ENCODE results near the gene TPCN2.

The TPCN2 gene

DNA sequence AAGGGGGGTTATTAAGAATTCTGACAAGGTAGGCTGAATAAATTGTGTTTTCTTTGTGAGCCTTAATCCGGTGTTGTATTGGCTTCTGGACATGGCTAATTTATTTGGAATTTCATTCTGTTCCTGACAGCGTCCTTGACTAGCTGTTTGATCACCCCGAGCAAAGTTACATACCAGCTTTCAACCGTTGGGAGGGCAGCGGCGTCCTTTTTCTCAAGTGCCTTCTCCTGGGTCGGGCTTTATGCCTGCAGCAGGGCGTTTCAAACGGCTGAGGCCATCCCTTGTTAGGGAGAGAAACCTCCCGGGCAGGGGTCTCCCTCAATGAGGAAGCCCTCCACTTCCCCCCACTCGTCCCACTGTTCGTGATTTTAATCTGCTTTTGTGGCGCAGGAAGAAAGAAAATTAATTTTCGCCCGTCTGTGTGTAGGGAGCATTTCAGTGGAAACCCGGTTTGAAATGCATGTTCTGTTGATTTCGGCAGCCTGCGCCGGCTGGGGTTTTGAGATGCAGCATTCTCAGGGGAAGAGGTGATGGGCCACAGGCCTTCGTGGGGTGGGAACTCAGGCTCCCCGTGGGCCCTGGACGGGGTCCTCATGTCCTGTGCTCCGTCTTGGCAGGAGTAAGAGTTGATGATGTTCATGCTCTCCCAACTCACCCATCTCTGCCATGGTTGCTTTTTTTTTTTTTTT lies 104.1 kb downstream of the TPCN2 start:
- DNase-seq (ENCODE audit: low read depth), result no peak

DNA sequence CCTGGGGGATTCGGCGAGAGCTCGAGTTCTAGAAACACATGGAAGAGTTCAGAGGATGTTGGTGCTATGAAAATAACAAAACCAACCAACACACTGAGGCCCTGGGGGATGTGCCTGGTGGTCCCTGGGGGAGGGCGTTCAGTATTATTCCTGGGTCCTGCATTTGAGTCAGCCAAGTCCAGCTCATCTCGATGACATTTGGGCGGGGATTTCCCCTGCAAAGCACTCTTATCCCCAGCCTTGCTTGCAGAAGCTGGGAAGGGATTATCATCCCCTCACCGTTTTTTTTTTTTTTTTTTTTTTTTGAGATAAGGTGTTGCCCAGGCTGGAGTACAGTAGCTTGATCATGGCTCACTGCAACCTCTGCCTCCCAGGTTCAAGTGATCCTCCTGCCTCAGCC lies 104.9 kb downstream of the TPCN2 start:
- no peak for DNase-seq (ENCODE audit: low read depth)

DNA sequence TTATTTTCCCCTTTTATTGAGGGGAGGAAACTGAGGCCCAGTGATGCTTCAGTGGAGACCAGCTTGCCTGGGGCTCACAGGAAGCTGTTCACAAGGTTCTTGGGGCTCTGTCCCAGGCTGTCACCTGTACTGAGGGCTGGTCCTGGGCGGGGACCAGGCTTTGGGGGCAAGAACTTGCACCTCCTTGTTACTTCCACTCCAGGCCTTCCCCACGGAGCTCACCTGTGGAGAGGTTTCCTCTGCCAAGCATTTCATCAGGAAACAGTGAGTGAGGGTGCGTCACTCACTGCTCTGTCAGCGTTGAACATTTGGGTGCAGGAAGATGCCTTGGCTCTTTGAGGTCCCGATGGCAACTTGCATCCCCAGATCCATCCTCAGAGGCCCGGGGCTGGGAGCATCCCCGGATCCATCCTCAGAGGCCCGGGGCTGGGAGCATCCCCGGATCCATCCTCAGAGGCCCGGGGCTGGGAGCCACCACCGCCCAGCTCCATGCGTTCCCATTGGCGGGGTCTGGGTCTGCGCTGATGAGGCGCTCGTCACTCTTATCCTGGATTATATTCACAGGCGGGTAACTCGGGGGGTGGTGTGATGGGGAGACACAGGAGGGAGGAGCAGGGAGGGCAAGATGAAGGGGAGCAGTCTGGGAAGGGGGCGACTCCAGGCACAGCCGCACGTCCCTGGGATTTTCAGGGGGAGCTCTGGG lies 105.6 kb downstream of the TPCN2 start:
- DNase-seq (ENCODE audit: low read depth), result no peak

DNA sequence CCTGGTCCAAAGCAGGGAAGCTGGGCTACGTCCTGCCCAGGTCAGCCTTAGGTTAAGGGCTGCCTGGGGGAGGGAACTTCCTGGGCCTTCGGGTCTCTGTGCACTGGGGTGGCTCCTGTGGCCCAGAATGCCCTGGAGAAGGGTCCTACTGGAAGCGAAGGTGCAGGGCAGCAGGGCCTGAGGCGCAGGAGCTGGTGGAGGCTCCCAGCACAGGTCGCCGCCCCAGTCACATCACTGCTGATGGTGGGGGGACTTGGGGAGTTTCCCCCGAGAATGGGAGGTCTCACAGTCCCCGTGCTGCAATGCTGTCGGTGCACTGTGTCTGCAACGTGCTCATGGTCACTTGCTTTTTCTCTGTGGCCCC lies 106.2 kb downstream of the TPCN2 start:
- DNase-seq (ENCODE audit: low read depth), result no peak

DNA sequence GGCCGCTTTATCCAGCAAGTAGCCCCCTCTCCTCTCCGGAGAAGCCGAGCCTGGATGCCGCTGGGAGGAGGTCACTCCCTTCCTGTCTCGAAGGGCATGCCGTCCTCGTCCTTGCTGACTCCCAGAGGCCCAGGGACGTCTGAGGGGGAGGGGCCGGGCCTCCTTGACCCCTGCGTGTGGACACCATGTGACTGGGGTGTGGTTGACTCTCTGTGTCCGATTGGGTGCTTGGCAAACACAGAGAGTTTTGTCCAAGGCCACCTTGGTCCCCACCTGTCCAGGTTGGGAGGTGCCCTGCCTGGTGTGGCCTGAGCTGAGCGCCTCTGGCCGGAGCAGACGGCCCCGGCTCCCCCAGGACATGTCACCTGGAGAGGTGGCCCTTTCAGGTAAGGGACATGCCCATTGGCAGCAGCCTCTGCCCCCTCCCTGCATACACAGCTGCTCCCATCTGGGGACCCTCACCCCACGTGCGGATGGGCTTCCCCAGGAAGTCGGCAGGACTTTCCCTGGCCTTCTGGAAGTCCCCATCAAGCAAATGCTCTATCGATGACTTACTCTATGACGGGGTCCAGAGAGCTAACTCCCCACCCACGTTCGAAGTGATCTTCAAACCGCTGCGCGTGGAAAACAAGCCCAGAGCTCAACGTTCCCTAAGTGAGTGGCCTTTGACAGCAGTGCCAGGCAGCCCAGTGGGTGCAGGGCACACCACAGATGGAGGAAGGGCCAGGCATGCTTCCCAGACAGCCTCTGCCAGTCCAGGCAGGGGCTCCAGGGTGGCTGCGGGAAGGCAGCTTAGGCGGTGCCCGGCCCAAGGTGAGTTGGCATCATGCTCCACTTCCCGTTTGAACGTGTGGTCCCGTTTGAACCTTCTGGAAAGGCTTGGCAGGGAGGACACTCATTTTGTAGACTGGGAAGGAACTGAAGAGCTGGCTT lies 106.8 kb downstream of the TPCN2 start, which contains the start of gene SMIM38:
Gene SMIM38, plus strand, starts transcription at position 634 of the 933 bp plus-strand sequence. CDS start 1,912 bp downstream, outside the sequence.
- DNase-seq (ENCODE audit: low read depth), result no peak

DNA sequence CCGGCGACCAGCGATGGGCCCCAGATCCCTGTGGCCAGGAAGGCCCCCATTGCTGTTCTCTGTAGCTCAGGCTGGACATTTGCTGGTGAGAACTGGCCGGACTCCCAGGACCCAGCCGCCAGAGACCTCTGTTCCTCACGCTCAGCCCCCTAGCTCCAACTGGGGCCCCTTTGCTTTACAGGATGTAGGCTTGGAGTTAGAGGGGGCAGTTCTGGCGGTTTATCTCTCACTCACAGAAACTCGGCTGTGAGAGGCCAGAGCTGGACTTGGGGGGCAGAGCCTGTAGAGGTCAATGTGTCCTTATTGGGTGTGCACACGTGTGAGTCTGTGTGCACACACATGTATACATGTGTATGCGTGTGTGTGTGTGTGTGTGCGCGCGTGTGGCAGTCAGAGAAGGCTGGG lies 107.5 kb downstream of the TPCN2 start:
- DNase-seq (ENCODE audit: low read depth), result no peak

DNA sequence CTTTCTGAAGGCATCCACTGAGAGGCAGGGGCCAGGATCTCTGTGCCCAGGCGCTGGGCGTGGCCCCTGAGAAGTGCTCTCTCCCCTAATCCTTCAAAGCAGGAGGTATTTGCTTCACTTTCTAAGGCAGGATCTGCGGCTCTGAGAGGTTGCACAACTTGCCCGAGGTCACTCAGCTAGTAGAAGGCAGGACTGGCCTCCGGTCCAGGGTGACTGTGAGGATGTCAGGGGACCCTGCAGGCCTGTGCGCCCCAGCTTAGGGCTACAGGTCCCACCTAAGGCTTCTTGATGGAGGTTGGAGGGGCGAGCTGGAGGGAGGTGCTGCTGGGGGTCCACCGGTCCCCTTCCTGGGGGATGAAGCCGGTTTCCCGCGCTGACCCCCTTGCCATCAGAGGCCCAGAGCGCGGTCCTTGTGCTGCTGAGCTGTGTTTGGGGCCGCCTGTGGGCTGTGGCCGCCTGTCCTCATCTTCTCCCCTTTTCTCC lies 108.0 kb downstream of the TPCN2 start:
- no peak for DNase-seq (ENCODE audit: low read depth)

DNA sequence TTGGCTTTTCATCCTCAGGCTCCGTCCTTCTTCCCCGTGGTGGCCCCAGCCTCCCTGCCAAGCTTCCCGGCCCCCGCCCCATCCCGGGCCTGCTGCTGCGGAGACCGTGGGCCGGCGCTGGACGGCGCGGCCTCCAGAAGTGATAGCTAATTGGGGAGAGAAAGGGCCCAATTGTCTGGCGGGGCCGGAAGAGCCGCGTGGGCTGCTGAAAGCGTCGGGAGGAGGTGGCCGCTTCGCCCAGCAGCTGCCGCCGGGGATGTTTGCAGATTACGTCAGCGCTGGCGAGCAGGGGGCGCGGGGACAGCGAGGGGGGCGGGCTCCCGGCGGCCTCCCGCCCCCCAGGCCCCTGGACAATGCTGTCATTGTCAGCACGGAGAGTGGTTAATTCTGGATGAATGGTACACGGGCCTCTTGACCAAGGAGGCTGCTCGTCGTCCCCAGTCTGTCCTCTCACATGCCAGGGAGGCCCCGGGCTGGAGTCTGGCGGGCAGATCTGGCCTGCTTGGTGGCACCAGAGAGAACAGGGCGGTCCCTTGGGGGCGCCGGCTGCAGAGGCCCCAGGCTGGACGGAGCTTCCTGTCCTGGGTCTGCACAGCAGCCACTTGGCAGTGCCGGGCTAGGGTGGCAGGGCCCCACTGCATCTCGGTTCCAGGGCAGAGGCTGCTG lies 108.6 kb downstream of the TPCN2 start:
- no peak for DNase-seq (ENCODE audit: low read depth)

DNA sequence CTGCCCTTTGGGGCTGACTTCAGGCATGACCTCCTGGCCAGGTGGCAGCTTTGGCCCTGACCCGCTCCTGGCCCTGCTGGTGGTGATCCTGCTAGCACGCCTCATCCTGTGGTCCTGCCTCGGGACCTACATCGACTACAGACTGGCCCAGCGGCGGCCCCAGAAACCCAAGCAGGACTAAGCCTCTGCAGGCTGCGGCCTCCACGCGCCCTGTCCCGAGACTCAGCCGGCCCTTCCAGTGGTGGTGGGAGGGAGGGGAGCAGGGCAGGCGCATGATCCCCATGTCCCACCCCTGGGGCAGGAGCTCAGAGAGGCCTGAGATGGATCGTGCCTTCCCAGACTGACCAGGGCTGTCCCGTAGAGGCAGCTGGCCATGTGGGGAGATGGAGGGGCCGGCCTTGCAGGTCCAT lies 109.1 kb downstream of the TPCN2 start:
- no peak for DNase-seq (ENCODE audit: low read depth)

DNA sequence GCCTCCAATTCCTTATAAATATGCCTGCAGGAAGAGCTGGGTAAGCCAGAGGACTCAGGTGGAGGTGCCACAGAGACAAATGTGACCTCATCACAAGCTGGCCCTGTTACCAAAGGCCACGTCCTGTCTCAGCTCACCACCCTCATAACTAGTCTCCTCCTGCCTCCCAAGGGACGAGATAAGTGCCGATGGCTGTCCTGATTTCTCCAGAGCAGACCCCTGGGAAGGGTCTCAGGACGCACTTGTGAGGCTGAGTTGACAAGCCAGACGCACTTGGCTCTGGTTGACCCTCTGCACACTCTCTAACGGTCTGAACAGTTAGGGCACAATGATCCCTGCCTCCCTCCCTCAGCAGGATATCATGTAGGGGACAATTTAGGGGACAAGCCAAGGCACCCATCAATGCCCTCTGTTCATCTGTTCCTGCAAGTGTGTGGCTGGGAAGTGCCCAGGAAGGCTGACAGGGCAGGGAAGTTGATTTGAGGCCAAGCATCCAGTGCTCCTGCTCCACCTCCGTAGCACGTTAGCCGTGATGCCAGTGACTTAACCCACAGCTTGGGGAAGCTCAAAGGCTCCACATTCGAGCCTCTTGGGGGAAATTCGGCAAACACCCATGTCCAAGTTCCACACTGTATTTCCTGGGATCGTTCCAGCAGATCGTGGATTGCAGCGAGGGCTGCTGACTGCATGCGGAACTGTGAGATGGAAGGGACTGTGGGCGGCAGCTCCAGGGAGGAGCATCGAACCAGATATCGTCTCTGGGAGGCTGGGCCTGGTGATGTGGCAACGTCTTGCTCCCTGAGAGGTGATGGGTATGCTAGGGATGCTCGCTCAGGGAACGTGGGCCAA lies 109.8 kb downstream of the TPCN2 start:
- DNase-seq (ENCODE audit: low read depth), result no peak

DNA sequence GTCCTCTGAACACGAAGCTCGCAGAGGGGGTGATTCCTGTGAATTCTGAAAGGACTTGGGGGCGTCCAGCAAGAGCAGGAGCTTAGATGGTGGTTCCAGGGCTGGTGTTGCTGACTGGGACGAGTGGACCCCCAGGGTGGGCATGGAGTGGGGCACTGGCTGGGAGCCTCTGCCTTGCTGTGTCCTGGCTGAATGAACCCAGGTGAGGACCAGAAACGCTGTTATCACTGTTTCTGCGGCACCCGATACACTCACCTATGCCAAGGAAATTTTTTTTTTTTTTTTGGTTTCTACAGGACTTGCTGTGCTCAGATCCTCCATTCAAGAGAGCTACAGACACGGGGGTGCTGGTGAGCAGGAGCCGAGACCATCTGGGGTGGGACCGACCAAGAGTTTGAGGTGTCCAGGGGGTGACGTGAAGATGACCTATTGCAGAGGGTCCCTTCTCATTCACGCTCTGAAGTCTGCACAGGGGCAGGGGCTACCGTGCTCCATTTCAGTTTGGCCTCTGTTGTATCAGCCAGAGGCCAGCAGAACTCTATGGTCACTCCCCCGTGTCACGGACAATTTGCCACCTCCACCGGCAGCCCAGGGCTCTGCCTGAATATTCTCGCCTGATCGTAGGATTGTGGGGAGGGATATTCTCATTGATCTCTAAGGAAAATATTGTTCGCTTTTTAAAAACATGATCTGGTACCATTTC lies 110.6 kb downstream of the TPCN2 start:
- DNase-seq (ENCODE audit: low read depth), result no peak

DNA sequence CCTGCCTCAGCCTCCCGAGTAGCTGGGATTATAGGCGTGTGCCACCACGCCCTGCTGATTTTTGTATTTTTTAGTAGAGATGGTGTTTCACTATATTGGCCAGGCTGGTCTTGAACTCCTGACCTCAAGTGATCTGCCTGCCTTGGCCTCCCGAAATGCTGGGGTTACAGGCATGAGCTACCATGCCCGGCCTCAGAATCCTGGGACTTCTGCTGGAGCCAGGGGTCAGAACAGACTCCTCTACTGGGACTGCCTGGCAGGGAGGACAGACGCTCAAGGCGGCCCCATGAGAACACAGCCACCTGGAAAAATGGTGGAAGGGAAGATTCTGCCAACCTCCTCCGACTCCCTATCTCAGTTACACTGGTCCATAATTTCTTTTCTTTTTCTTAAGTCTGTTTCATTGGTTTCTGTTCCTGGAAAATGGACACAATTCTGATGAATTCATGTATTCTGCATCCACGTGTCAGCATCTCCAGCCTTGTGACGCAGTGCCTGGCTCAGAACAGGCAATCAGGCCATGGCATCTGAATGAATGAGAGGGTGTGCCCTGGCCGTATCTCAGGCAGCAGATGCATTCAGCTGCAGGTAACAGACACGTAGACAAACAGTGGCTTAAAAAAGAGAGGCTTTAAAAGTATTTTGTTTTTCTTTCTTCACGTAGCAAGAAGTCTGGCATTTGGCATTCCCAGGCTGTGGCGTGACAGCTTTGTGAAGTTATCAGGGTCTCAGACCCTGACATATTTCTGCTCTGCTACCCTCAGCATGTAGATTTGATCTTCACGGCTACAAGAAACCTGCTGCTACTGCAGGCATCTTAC lies 111.8 kb downstream of the TPCN2 start:
- no peak for DNase-seq (ENCODE audit: low read depth)

DNA sequence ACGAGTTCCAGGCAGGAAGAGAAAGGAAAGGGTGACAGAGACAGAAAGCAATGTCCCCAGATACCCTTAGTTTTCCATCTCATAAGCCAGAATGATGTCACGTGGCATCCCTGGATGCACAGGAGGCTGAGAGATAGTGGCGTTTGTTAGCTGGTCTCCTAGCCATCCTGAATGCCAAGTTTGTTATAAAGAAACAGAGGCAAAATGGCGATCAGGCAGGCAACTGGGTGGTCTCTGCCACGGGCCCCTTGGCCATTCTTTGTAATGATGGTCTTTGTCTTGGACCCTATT lies 112.3 kb downstream of the TPCN2 start:
- DNase-seq (ENCODE audit: low read depth), result no peak

DNA sequence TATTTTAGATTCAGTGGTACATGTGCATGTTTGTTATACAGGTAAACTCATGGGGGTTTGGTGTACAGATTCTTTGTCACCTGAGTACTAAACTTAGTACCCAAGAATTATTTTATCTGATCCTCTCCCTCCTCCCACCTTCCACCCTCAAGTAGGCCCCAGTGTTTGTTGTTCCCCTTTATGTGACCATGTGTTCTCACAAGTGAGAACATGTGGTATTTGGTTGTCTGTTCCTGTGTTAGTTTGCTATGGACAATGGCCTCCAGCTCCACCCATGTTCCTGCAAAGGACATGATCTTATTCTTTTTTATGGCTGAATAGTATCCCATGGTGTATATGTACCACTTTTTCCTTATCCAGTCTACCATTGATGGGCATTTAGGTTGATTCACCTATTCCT lies 113.8 kb downstream of the TPCN2 start:
- DNase-seq (ENCODE audit: low read depth), result no peak

DNA sequence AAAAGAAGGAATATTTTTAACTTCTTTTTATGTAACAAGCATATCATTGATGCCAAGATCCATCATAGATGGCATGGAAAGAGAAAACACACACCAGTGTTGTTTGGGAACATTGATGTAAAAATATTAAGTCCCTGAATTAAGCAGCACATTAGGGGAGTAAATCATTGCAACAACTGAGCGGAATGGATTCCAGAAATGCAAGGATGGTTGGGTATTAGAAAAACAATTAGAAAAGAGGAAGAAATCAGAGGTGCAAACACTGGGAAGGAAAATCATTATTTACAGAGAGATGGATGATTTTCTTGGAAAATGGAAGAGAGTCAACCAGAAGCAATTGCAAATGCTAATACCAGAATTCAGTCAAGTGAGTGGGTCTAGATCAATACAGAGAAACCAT lies 115.1 kb downstream of the TPCN2 start:
- DNase-seq (ENCODE audit: low read depth), result no peak

DNA sequence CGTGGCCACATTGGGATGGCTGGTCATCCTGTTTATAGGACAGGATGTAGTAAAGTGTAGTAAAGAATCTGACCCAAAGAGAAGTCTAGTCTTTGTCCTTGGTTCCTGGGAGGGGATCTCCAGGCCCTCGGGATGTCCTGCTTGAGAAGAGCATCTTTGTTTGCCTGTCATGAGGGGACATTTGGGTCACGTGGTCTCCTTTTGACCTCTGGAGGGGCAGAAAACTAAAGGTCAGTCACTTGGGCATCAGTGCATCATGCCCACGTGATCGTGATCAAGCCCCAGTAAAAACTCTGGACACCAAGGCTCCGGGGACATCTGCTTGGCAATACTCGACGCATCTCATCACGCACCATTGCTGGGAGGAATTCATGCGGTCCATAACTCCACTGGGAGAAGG lies 116.1 kb downstream of the TPCN2 start:
- DNase-seq (ENCODE audit: low read depth), result no peak

DNA sequence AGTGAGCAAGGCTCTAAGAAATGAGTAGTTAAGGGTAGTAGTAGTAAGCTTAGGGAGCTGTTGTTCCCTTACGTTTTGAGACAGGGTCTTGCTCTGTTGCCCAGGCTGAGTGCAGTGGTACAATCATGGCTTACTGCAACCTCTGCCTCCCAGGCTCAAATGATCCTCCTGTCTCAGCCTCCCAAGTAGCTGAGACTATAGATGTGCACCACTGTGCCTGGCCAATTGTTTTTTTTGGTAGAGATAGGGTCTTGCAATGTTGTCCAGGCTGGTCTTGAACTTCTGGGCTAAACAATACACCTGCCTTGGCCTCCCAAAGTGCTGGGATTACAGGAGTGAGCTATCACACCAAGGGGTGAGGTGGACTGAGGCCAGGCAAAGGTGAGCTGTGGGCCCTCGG lies 117.0 kb downstream of the TPCN2 start:
- no peak for DNase-seq (ENCODE audit: low read depth)

DNA sequence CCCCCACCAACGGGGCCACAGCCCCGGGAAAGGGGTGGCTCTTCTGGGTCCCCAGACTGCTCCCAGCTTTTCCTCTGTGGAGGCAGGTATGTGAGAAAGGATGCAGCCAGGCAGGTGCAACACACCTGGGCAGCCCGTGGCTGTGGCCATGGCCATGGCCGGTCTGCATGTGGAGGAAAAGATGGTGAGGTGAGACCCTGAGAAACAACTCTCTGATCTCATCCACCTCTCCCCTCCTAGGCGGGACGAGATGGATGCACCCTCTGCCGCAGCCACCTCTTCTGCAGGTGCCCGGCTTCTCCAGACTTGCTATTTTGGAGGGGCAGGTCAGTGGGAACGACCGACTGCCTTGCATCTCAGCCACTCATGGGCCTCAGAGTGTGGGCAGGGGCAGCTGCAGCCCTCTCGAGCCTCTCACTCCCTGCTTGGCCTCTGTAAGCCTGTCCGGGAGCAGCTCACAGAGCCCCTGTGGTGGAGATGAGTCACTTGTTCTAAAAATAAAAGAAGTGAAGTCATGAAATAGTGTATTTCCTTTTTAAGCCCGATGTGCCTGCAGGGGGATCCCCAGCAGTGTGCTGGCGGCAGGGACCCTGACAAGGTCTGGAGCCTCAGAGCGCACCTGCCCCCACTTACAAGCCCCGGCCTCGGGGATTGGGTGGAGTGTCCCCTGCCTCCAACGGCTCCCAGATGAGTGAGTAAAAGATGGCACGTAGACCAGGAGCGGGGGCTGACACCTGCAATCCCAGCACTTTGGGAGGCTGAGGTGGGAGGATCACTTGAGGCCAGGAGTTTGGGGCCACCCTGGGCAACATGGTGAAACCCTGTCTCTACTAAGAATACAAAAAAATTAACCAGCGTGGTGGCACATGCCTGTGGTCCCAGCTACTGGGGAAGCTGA lies 117.7 kb downstream of the TPCN2 start:
- DNase-seq (ENCODE audit: low read depth), result peak; percentile 20

Data from activated gamma-delta T cell treated with anti-CD3 and anti-CD28 coated beads, Interleukin-2, amount 50 U/mL, for 16 hours (primary cell).